K562 (cell line): ENCODE results near the gene KATNB1. TPM values are rescaled to one million over a fixed set of nuclear protein-coding genes. Genes with fewer than 3 reads are reported as not detected.

ENCODE experiments used
- CAMTA2 ChIP-seq: fragments of 250-450 bp; sonication (Bioruptor Pico); conservative IDR thresholded peaks from 2 replicates; pipeline ENCODE4 v1.5.1; 2022
- CBFA2T2 ChIP-seq: fragments of 450-650 bp; conservative IDR thresholded peaks from 2 replicates; pipeline ENCODE4 v1.6.1; 2017; ENCODE audit warnings: mild to moderate bottlenecking
- FIP1L1 ChIP-seq: fragments of 200-400 bp; formaldehyde crosslinking; IDR thresholded peaks from 2 replicates; pipeline ENCODE4 v1.6.1; 2018; ENCODE audit warnings: mild to moderate bottlenecking, low read depth, low read length; ENCODE audit not compliant: poor library complexity, severe bottlenecking
- XRCC3 ChIP-seq: fragments of 450-650 bp; IDR thresholded peaks from 2 replicates; pipeline ENCODE4 v1.6.1; 2017; ENCODE audit warnings: mild to moderate bottlenecking, moderate library complexity
- polyA plus RNA-seq, 8 experiments: library from polyadenylated mRNA; depleted of rRNA in 4 of 8; stranded (reverse) in 5 of 8; unstranded in 3 of 8; fragments of >200 nt; fragmentation: Nextera tagmentation in 2 of 8; fragmentation: Illumina TruSeq in 1 of 8; extraction: Ambion mirVana in 2 of 8; extraction: Trizol in 1 of 8; gene quantifications; 2 replicates each; pipeline versions ENCODE4 v1.2.1 to v1.2.3, GENCODE V29; 2011 to 2014; ENCODE audit warnings: inconsistent platforms in 1 of 8, missing spikeins in 1 of 8
- total RNA-seq, 7 experiments: library from RNA; depleted of rRNA in 6 of 7; stranded (reverse); fragments of >200 nt in 6 of 7; fragmentation: Illumina TruSeq in 2 of 7; extraction: Trizol in 2 of 7; gene quantifications; 2 replicates each; pipeline versions ENCODE4 v1.2.1 to v1.2.3, GENCODE V29; 2011 to 2021; ENCODE audit warnings: low replicate concordance in 1 of 7
- TF ChIP-seq, protein P1 (sequence below): fragments of 250-450 bp; sonication (Bioruptor Pico); IDR thresholded peaks from 2 replicates; pipeline ENCODE4 v1.9.0; 2021; ENCODE audit warnings: mild to moderate bottlenecking, inconsistent platforms
- TF ChIP-seq, protein P2 (sequence below): fragments of 250-450 bp; sonication (Bioruptor Pico); IDR thresholded peaks from 2 replicates; pipeline ENCODE4 v1.4.0; 2020; ENCODE audit warnings: mild to moderate bottlenecking, moderate library complexity

Gene KATNB1
- total and polyA plus RNA-seq, 9 of the 15 experiments (the other 6 are each of a cell fraction or from before 2014, with no cell fraction given) = 1.2 to 52.6 (median 21.9) TPM

DNA sequence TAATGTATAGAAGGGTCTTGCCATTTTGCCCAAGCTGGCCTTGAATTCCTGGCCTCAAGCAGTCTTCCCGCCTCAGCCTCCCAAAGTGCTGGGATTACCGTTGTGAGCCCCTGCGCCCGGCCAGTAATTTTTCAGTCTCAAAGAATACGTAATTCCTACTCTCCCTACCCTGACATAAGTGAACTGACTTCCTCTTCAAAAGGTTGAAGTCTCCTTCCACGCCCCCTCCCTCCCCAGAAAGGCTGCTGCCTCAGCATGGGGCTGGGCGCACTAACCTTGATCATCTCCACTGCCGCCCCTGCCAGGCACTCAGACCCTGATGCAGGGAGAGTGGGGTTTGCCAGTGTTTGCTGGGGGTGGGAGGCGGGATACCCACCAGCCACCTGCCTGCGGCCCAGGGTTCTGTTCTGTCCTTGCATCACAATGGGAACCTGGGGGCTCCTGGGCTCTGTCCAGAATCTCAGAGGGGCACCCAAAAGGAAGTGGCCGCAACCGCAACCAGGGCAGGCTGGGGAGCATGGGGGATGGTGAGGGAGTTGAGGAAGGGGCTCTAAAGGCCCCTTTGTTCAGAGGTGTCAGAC, 39.2 kb downstream of the KATNB1 start (continued):
- TF ChIP-seq, protein P1, sequence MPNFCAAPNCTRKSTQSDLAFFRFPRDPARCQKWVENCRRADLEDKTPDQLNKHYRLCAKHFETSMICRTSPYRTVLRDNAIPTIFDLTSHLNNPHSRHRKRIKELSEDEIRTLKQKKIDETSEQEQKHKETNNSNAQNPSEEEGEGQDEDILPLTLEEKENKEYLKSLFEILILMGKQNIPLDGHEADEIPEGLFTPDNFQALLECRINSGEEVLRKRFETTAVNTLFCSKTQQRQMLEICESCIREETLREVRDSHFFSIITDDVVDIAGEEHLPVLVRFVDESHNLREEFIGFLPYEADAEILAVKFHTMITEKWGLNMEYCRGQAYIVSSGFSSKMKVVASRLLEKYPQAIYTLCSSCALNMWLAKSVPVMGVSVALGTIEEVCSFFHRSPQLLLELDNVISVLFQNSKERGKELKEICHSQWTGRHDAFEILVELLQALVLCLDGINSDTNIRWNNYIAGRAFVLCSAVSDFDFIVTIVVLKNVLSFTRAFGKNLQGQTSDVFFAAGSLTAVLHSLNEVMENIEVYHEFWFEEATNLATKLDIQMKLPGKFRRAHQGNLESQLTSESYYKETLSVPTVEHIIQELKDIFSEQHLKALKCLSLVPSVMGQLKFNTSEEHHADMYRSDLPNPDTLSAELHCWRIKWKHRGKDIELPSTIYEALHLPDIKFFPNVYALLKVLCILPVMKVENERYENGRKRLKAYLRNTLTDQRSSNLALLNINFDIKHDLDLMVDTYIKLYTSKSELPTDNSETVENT (CRISPR knock-in tag) = no peak
- no peak for TF ChIP-seq XRCC3
- TF ChIP-seq, protein P2, sequence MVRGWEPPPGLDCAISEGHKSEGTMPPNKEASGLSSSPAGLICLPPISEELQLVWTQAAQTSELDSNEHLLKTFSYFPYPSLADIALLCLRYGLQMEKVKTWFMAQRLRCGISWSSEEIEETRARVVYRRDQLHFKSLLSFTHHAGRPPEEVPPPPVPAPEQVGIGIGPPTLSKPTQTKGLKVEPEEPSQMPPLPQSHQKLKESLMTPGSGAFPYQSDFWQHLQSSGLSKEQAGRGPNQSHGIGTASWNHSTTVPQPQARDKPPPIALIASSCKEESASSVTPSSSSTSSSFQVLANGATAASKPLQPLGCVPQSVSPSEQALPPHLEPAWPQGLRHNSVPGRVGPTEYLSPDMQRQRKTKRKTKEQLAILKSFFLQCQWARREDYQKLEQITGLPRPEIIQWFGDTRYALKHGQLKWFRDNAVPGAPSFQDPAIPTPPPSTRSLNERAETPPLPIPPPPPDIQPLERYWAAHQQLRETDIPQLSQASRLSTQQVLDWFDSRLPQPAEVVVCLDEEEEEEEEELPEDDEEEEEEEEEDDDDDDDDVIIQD (CRISPR knock-in tag) = no peak
- no peak for TF ChIP-seq CAMTA2 (CRISPR knock-in tag)
- TF ChIP-seq FIP1L1 = no peak
- no peak for TF ChIP-seq CBFA2T2
